ENCODE measurements around the gene HCFC1R1.
A peak's percentile ranks its signal among the peaks of the same experiment; 100 is the strongest.
"Not testable (repeated sequence)": the region's sequence is repeated elsewhere in the genome, so short reads cannot be mapped to it uniquely, and the experiment has no call there.

HCFC1R1 gene

GRCh38 chr16:3023669-3024478, at the start of gene HCFC1R1, which contains the start of gene THOC6:
TSS of gene HCFC1R1 (minus strand) at chr16:3023942. CDS start at chr16:3023941, 1 bp downstream.
TSS of gene THOC6 (plus strand) at chr16:3024035. CDS start at chr16:3024327, 292 bp downstream.
- peak; percentile 98 for DNase-seq

GRCh38 chr16:3073448-3073847, 49.7 kb upstream of the HCFC1R1 start:
- no peak for DNase-seq

- not testable (repeated sequence) for DNase-seq
These were observed 49.0 kb upstream of the HCFC1R1 start for GRCh38 chr16:3072576-3073263.

GRCh38 chr16:3072148-3072547, 48.4 kb upstream of the HCFC1R1 start:
- not testable (repeated sequence) for DNase-seq

GRCh38 chr16:3071655-3072054, 47.9 kb upstream of the HCFC1R1 start:
- no peak for DNase-seq

- DNase-seq = no peak
These were observed 46.9 kb upstream of the HCFC1R1 start for GRCh38 chr16:3070608-3071111.

- not testable (repeated sequence) for DNase-seq
These were observed 45.4 kb upstream of the HCFC1R1 start for GRCh38 chr16:3069146-3069545.

GRCh38 chr16:3068487-3068886, 44.7 kb upstream of the HCFC1R1 start:
- no peak for DNase-seq

- no peak for DNase-seq
These were observed 42.7 kb upstream of the HCFC1R1 start for GRCh38 chr16:3066440-3066748.

GRCh38 chr16:3065742-3066439, 42.1 kb upstream of the HCFC1R1 start:
- no peak for DNase-seq

GRCh38 chr16:3065069-3065741, 41.5 kb upstream of the HCFC1R1 start, which contains the start of gene IL32:
TSS of gene IL32 (plus strand) at chr16:3065640. CDS start at chr16:3065812, 172 bp downstream.
- DNase-seq = peak; percentile 54

- no peak for DNase-seq
These were observed 40.1 kb upstream of the HCFC1R1 start for GRCh38 chr16:3063625-3064386.

- no peak for DNase-seq
These were observed 38.8 kb upstream of the HCFC1R1 start for GRCh38 chr16:3062553-3062952.

GRCh38 chr16:3060339-3061127, 36.8 kb upstream of the HCFC1R1 start:
- no peak for DNase-seq

- DNase-seq = no peak
These were observed 36.0 kb upstream of the HCFC1R1 start for GRCh38 chr16:3059723-3060242.

- peak; percentile 90 for DNase-seq
These were observed 35.4 kb upstream of the HCFC1R1 start for GRCh38 chr16:3059041-3059722.

GRCh38 chr16:3058139-3059030, 34.6 kb upstream of the HCFC1R1 start:
- DNase-seq = peak; percentile 54

- no peak for DNase-seq
These were observed 33.7 kb upstream of the HCFC1R1 start for GRCh38 chr16:3057181-3058138.

Measured in DMS53 (cell line).